ENCODE results near the gene MEGF9.

The MEGF9 gene

GRCh38 chr9:120681121-120681520 is 33.1 kb downstream of the MEGF9 start:
- Histone ChIP-seq H3K9me3 (ENCODE audit: insufficient read depth, low read length) (no peaks in the 10 kb centered on the region), H3K4me2 (ENCODE audit: low read length) (no peak overlapping the region), H3K4me1 (ENCODE audit: low read length) (peaks cover 12% of the 10 kb centered on the region), H3K4me3 (ENCODE audit: low read length) (no peak overlapping the region), H4K20me1 (ENCODE audit: insufficient read depth, low read length) (no peaks in the 10 kb centered on the region; the same call in 1 of the 2 replicates), H3K36me3 (replicated peaks; ENCODE audit: low read depth, low read length) (no peaks in the 10 kb centered on the region), H3K27ac (ENCODE audit: low read length) (no peak overlapping the region), H3K79me2 (ENCODE audit: low read length) (no peaks in the 10 kb centered on the region), H3K9ac (ENCODE audit: low read length) (no peak overlapping the region), H2AFZ (ENCODE audit: low read depth, low read length) (no peak overlapping the region), H3K27me3 (ENCODE audit: low read depth, low read length) (no peaks in the 10 kb centered on the region)
- TF ChIP-seq CTCF (IDR thresholded peaks at IDR 0.05; ENCODE audit: low read depth, low read length) (no peak), EZH2phosphoT487 (IDR thresholded peaks at IDR 0.05; ENCODE audit: low read depth) (no peak)

- Histone ChIP-seq H4K20me1 (ENCODE audit: insufficient read depth, low read length) (no peaks in the 10 kb centered on the region; the same call in 1 of the 2 replicates), H3K9ac (ENCODE audit: low read length) (no peak overlapping the region), H3K36me3 (replicated peaks; ENCODE audit: low read depth, low read length) (no peaks in the 10 kb centered on the region), H3K27ac (ENCODE audit: low read length) (no peak overlapping the region), H3K79me2 (ENCODE audit: low read length) (no peaks in the 10 kb centered on the region), H3K4me3 (ENCODE audit: low read length) (no peak overlapping the region), H2AFZ (ENCODE audit: low read depth, low read length) (no peak overlapping the region), H3K4me1 (ENCODE audit: low read length) (peaks cover 12% of the 10 kb centered on the region), H3K9me3 (ENCODE audit: insufficient read depth, low read length) (no peaks in the 10 kb centered on the region), H3K4me2 (ENCODE audit: low read length) (no peak overlapping the region), H3K27me3 (ENCODE audit: low read depth, low read length) (no peaks in the 10 kb centered on the region)
- TF ChIP-seq EZH2phosphoT487 (IDR thresholded peaks at IDR 0.05; ENCODE audit: low read depth) (no peak), CTCF (IDR thresholded peaks at IDR 0.05; ENCODE audit: low read depth, low read length) (no peak)
Observed at GRCh38 chr9:120680579-120680978, 33.7 kb downstream of the MEGF9 start.

- H3K9me3 ChIP-seq (ENCODE audit: insufficient read depth, low read length) = no peaks in the 10 kb centered on the region
- no peak overlapping the region for H3K9ac ChIP-seq (ENCODE audit: low read length)
- H2AFZ ChIP-seq (ENCODE audit: low read depth, low read length) = no peak overlapping the region
- no peaks in the 10 kb centered on the region; the same call in 1 of the 2 replicates for H4K20me1 ChIP-seq (ENCODE audit: insufficient read depth, low read length)
- no peaks in the 10 kb centered on the region for H3K27me3 ChIP-seq (ENCODE audit: low read depth, low read length)
- peaks cover 12% of the 10 kb centered on the region for H3K4me1 ChIP-seq (ENCODE audit: low read length)
- no peak overlapping the region for H3K4me3 ChIP-seq (ENCODE audit: low read length)
- no peak overlapping the region for H3K4me2 ChIP-seq (ENCODE audit: low read length)
- H3K36me3 ChIP-seq (replicated peaks; ENCODE audit: low read depth, low read length) = no peaks in the 10 kb centered on the region
- TF ChIP-seq EZH2phosphoT487 (IDR thresholded peaks at IDR 0.05; ENCODE audit: low read depth) (no peak), CTCF (IDR thresholded peaks at IDR 0.05; ENCODE audit: low read depth, low read length) (no peak)
- no peak overlapping the region for H3K27ac ChIP-seq (ENCODE audit: low read length)
- no peaks in the 10 kb centered on the region for H3K79me2 ChIP-seq (ENCODE audit: low read length)
Observed at GRCh38 chr9:120680161-120680560, 34.1 kb downstream of the MEGF9 start.

GRCh38 chr9:120677965-120678364 is 36.3 kb downstream of the MEGF9 start:
- no peaks in the 10 kb centered on the region; the same call in 1 of the 2 replicates for H4K20me1 ChIP-seq (ENCODE audit: insufficient read depth, low read length)
- H3K9me3 ChIP-seq (ENCODE audit: insufficient read depth, low read length) = no peaks in the 10 kb centered on the region
- no peak overlapping the region for H3K4me2 ChIP-seq (ENCODE audit: low read length)
- no peaks in the 10 kb centered on the region for H3K79me2 ChIP-seq (ENCODE audit: low read length)
- H3K9ac ChIP-seq (ENCODE audit: low read length) = no peak overlapping the region
- no peak overlapping the region for H3K27ac ChIP-seq (ENCODE audit: low read length)
- no peak overlapping the region for H3K4me3 ChIP-seq (ENCODE audit: low read length)
- TF ChIP-seq EZH2phosphoT487 (IDR thresholded peaks at IDR 0.05; ENCODE audit: low read depth) (no peak), CTCF (IDR thresholded peaks at IDR 0.05; ENCODE audit: low read depth, low read length) (no peak)
- no peaks in the 10 kb centered on the region for H3K27me3 ChIP-seq (ENCODE audit: low read depth, low read length)
- peaks cover 12% of the 10 kb centered on the region for H3K4me1 ChIP-seq (ENCODE audit: low read length)
- H3K36me3 ChIP-seq (replicated peaks; ENCODE audit: low read depth, low read length) = no peaks in the 10 kb centered on the region
- no peak overlapping the region for H2AFZ ChIP-seq (ENCODE audit: low read depth, low read length)
